GM18858 (cell line): ENCODE results near the gene PAOX.

Source experiments
- ATAC-seq: cut with Tn5 transposase; IDR thresholded peaks from one replicate; pipeline ENCODE4 v1.9.1; 2021; ENCODE audit not compliant: unreplicated experiment

The PAOX gene

GRCh38 chr10:133349577-133350011 lies 29.5 kb upstream of the PAOX start:
- no peak for ATAC-seq

- ATAC-seq = no peak
Observed at GRCh38 chr10:133350283-133350949, 28.6 kb upstream of the PAOX start.

GRCh38 chr10:133350950-133351329 lies 28.1 kb upstream of the PAOX start:
- ATAC-seq = no peak

- ATAC-seq = no peak
Observed at GRCh38 chr10:133351408-133352318, 27.4 kb upstream of the PAOX start.

- ATAC-seq = no peak
Observed at GRCh38 chr10:133353202-133353959, 25.7 kb upstream of the PAOX start.

- ATAC-seq = no peak
Observed at GRCh38 chr10:133353988-133354605, 25.0 kb upstream of the PAOX start.

GRCh38 chr10:133354672-133355240 lies 24.3 kb upstream of the PAOX start:
- ATAC-seq = no peak

GRCh38 chr10:133355266-133355665 lies 23.8 kb upstream of the PAOX start:
- no peak for ATAC-seq

GRCh38 chr10:133355991-133356390 lies 23.1 kb upstream of the PAOX start:
- ATAC-seq = no peak

- ATAC-seq = no peak
Observed at GRCh38 chr10:133356549-133357284, 22.3 kb upstream of the PAOX start.

GRCh38 chr10:133357285-133358161 lies 21.5 kb upstream of the PAOX start, which contains the start of gene FUOM:
Gene FUOM, minus strand, starts transcription at chr10:133358019. Its CDS starts 12 bp downstream, at chr10:133358007.
- ATAC-seq = peak; percentile 58

- no peak for ATAC-seq
Observed at GRCh38 chr10:133358162-133358924, 20.7 kb upstream of the PAOX start.

GRCh38 chr10:133358925-133359310 lies 20.1 kb upstream of the PAOX start:
- ATAC-seq = no peak

GRCh38 chr10:133359554-133359971 lies 19.5 kb upstream of the PAOX start:
- ATAC-seq = no peak

- ATAC-seq = no peak
Observed at GRCh38 chr10:133359972-133360610, 19.0 kb upstream of the PAOX start.

GRCh38 chr10:133361227-133361626 lies 17.8 kb upstream of the PAOX start:
- ATAC-seq = no peak

GRCh38 chr10:133361773-133362441 lies 17.2 kb upstream of the PAOX start:
- no peak for ATAC-seq
